ENCODE measurements around the gene SPOCK1.
"Not testable (repeated sequence)": the region's sequence is repeated elsewhere in the genome, so short reads cannot be mapped to it uniquely, and the experiment has no call there.

Gene SPOCK1

DNA sequence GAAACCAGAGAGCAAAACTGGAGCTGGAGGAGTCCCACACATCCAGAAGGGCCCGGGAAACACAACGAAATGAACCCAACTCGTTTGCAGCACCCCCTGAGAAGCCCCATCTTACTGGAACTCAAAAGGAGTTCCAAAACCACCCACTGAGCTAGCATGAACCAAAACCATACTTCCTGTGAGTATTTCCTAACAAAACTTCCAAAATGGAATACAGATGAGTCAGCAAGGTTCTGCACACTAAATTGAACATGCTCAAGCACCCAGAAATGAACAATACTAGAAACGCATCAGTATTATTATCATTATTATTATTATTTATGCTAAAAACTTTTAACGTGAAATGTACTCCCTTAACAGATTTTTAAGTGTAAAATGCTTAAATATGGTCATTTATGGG, 8.0 kb upstream of the SPOCK1 start:
- Histone ChIP-seq H3K4me3 (ENCODE audit: insufficient read depth, low read depth, low read length, poor library complexity, severe bottlenecking) (no peak overlapping the region), H3K27me3 (replicated peaks; ENCODE audit: control insufficient read depth, insufficient read depth, low read length, poor library complexity, severe bottlenecking) (no peaks in the 10 kb centered on the region), H3K9me3 (ENCODE audit: control insufficient read depth, low read length) (no peaks in the 10 kb centered on the region), H3K4me1 (ENCODE audit: control insufficient read depth, insufficient read depth, low read length, poor library complexity, severe bottlenecking) (no peaks in the 10 kb centered on the region), H3K36me3 (ENCODE audit: control insufficient read depth, insufficient read depth, low read length) (no peaks in the 10 kb centered on the region), H3K27ac (ENCODE audit: insufficient read depth, low read length, poor library complexity, severe bottlenecking) (no peak overlapping the region)
- no peak for DNase-seq

DNA sequence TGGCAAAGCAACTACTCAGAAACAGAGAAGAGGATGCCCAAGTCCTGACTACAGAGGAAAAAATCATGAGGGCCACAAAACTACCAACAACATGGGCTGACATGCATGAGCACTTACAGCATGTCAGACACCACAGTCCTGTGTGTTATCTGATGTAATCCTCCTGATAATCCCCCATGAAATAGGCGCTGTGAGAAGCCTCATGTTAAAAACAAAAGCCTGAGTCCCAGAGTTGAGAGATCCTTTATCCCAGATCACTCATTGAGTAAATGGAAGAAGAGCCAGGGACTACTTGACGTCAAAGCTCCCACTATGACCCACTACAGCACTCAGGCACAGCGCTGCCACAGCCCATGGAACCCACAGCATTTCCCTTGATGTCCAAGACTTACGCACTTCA, 7.2 kb upstream of the SPOCK1 start:
- no peaks in the 10 kb centered on the region for H3K27me3 ChIP-seq (replicated peaks; ENCODE audit: control insufficient read depth, insufficient read depth, low read length, poor library complexity, severe bottlenecking)
- no peaks in the 10 kb centered on the region for H3K36me3 ChIP-seq (ENCODE audit: control insufficient read depth, insufficient read depth, low read length)
- H3K4me1 ChIP-seq (ENCODE audit: control insufficient read depth, insufficient read depth, low read length, poor library complexity, severe bottlenecking) = no peaks in the 10 kb centered on the region
- no peak overlapping the region for H3K4me3 ChIP-seq (ENCODE audit: insufficient read depth, low read depth, low read length, poor library complexity, severe bottlenecking)
- no peaks in the 10 kb centered on the region for H3K9me3 ChIP-seq (ENCODE audit: control insufficient read depth, low read length)
- DNase-seq = no peak
- H3K27ac ChIP-seq (ENCODE audit: insufficient read depth, low read length, poor library complexity, severe bottlenecking) = no peak overlapping the region

DNA sequence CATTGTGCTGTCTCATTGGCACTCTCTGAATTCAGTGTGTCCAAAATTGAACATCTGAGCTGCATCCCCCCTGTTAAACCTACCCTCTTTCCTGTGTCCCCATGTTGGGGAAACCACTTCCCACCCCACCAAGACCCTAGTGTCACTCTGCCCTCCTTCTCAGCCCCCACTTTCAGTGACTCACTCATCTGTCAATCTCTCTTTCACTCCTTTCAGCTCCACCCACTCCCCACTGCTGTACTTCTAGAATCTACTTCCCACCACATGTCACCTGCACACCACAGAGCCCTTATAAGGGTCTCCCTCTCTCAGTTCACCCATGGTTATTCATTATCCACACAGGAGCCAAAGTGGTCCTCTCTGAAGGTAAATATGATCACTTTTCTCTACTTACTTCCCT, 5.8 kb upstream of the SPOCK1 start:
- no peaks in the 10 kb centered on the region for H3K9me3 ChIP-seq (ENCODE audit: control insufficient read depth, low read length)
- H3K27ac ChIP-seq (ENCODE audit: insufficient read depth, low read length, poor library complexity, severe bottlenecking) = no peak overlapping the region
- no peak overlapping the region for H3K4me3 ChIP-seq (ENCODE audit: insufficient read depth, low read depth, low read length, poor library complexity, severe bottlenecking)
- DNase-seq = no peak
- H3K27me3 ChIP-seq (replicated peaks; ENCODE audit: control insufficient read depth, insufficient read depth, low read length, poor library complexity, severe bottlenecking) = no peaks in the 10 kb centered on the region
- no peaks in the 10 kb centered on the region for H3K4me1 ChIP-seq (ENCODE audit: control insufficient read depth, insufficient read depth, low read length, poor library complexity, severe bottlenecking)
- H3K36me3 ChIP-seq (ENCODE audit: control insufficient read depth, insufficient read depth, low read length) = no peaks in the 10 kb centered on the region

DNA sequence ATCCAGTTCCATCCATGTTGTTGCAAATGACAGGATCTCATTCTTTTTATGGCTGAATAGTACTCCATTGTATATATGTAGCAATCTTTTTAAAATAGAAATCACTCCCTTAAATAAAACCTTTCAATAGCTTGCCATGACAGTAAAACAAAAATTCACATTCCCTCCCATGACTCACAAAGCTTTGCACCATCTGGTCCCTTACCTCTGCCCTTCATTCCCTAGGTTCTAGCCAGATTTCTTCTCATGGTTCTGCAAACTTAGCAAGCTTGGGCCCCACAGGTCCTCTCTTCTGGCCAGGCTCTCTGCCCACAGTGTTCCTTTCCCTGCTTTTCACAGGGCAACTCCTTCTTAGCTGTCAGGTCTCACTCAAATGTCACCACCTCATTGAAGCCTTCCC, 4.3 kb upstream of the SPOCK1 start:
- no peaks in the 10 kb centered on the region for H3K9me3 ChIP-seq (ENCODE audit: control insufficient read depth, low read length)
- no peak overlapping the region for H3K4me3 ChIP-seq (ENCODE audit: insufficient read depth, low read depth, low read length, poor library complexity, severe bottlenecking)
- H3K4me1 ChIP-seq (ENCODE audit: control insufficient read depth, insufficient read depth, low read length, poor library complexity, severe bottlenecking) = no peaks in the 10 kb centered on the region
- peaks cover 5% of the 10 kb centered on the region for H3K27me3 ChIP-seq (replicated peaks; ENCODE audit: control insufficient read depth, insufficient read depth, low read length, poor library complexity, severe bottlenecking)
- no peak overlapping the region for H3K27ac ChIP-seq (ENCODE audit: insufficient read depth, low read length, poor library complexity, severe bottlenecking)
- no peak for DNase-seq
- no peaks in the 10 kb centered on the region for H3K36me3 ChIP-seq (ENCODE audit: control insufficient read depth, insufficient read depth, low read length)

DNA sequence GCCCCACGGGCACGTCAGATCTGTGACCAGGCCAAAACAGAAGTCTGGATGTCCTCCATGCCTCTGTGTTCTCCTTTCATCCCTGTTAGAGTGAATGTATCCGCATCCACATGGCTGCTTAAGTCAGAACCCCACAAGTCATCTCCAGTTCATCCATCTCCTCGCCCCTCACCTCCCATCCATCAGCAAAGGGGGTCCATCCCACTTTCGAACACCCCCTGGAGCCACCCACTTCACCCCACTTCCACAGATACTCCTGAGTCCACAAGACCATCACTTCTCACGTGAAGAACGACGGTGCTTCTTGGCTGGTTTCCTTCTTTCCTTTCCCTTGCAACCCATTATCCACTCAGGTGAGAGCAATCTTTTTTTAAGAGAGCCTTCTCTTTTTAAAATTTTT, 3.5 kb upstream of the SPOCK1 start:
- no peak overlapping the region for H3K4me3 ChIP-seq (ENCODE audit: insufficient read depth, low read depth, low read length, poor library complexity, severe bottlenecking)
- H3K27ac ChIP-seq (ENCODE audit: insufficient read depth, low read length, poor library complexity, severe bottlenecking) = no peak overlapping the region
- H3K4me1 ChIP-seq (ENCODE audit: control insufficient read depth, insufficient read depth, low read length, poor library complexity, severe bottlenecking) = no peaks in the 10 kb centered on the region
- DNase-seq = no peak
- peaks cover 5% of the 10 kb centered on the region for H3K27me3 ChIP-seq (replicated peaks; ENCODE audit: control insufficient read depth, insufficient read depth, low read length, poor library complexity, severe bottlenecking)
- H3K9me3 ChIP-seq (ENCODE audit: control insufficient read depth, low read length) = no peaks in the 10 kb centered on the region
- H3K36me3 ChIP-seq (ENCODE audit: control insufficient read depth, insufficient read depth, low read length) = no peaks in the 10 kb centered on the region

DNA sequence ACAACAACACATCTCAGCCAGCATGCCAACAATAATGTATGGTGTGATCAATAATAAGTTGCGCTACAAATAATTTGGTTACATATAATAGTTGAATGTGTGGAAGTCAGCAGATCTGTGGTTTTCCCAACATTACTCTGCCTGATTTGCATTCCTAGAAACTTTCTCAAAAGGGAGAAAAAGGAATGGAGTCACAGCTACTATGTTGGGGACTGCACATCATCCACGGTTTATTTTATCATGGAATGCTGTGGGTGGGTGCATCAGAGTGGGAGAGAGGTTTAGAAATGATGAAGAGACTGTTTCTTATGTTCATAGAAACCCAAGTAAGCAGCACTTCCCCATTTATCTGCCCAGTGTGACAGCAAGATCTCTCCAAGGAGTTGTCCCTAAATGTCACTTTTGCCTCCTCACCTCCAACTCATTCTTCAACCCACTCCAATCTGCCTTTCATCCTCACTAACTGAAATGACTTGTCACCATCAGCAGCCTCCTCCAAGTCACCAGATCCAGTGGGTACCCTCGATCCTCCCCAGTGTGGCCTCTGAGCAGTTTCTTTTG, 2.8 kb upstream of the SPOCK1 start:
- no peak overlapping the region for H3K4me3 ChIP-seq (ENCODE audit: insufficient read depth, low read depth, low read length, poor library complexity, severe bottlenecking)
- no peak overlapping the region for H3K27ac ChIP-seq (ENCODE audit: insufficient read depth, low read length, poor library complexity, severe bottlenecking)
- H3K36me3 ChIP-seq (ENCODE audit: control insufficient read depth, insufficient read depth, low read length) = no peaks in the 10 kb centered on the region
- no peaks in the 10 kb centered on the region for H3K4me1 ChIP-seq (ENCODE audit: control insufficient read depth, insufficient read depth, low read length, poor library complexity, severe bottlenecking)
- H3K27me3 ChIP-seq (replicated peaks; ENCODE audit: control insufficient read depth, insufficient read depth, low read length, poor library complexity, severe bottlenecking) = peaks cover 5% of the 10 kb centered on the region
- no peak for DNase-seq
- H3K9me3 ChIP-seq (ENCODE audit: control insufficient read depth, low read length) = no peaks in the 10 kb centered on the region

DNA sequence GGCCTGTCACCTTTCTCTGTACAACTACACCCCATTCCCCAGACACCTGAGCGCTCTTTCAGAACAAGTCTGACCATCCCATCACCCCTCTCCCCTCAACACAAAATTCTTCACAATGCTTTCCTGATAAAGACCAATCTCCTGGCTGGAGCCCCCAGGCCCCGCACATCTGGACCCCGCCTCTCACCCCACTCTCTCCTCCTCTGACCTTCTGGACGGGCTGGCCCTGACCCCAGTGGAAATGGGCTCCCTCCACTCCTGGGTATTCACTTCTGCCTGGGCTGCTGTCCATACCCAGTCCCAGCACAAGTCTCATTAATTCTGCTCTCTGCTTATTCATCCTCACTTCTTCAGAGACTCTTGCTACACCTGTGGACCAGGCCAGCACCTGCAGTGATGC, 2.1 kb upstream of the SPOCK1 start:
- Histone ChIP-seq H3K27me3 (replicated peaks; ENCODE audit: control insufficient read depth, insufficient read depth, low read length, poor library complexity, severe bottlenecking) (peaks cover 5% of the 10 kb centered on the region), H3K4me1 (ENCODE audit: control insufficient read depth, insufficient read depth, low read length, poor library complexity, severe bottlenecking) (no peaks in the 10 kb centered on the region), H3K9me3 (ENCODE audit: control insufficient read depth, low read length) (no peaks in the 10 kb centered on the region), H3K27ac (ENCODE audit: insufficient read depth, low read length, poor library complexity, severe bottlenecking) (no peak overlapping the region), H3K4me3 (ENCODE audit: insufficient read depth, low read depth, low read length, poor library complexity, severe bottlenecking) (no peak overlapping the region), H3K36me3 (ENCODE audit: control insufficient read depth, insufficient read depth, low read length) (no peaks in the 10 kb centered on the region)
- no peak for DNase-seq

DNA sequence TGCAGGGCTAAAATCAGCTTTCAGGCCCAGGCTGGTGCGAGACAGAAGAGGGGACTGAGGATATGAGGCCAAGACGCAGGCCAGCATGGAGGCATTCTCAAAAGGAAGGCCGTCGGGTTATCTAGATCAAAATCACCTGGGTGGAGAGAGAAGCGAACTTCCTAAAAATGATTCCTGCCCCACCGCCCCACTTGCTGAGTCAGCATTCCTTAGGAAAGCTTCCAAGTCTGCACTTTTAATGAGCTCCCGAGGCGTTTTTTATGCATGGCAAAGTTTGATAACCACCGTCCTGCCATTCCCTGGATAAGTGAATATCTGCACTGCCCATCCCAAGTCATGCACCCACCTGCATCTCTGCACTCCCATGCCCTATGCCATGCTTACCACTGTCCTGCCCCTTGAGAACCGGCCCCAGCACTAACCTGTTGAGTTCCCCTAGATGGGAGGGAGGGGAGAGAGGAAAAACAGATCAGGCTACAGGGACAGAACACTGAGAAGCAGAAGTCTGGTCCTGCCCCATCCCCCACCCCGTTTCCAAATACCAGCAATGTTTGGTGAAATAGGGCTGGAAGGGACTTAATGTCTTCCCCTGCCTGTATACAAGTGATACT, 1.6 kb upstream of the SPOCK1 start:
- no peaks in the 10 kb centered on the region for H3K36me3 ChIP-seq (ENCODE audit: control insufficient read depth, insufficient read depth, low read length)
- H3K4me1 ChIP-seq (ENCODE audit: control insufficient read depth, insufficient read depth, low read length, poor library complexity, severe bottlenecking) = no peaks in the 10 kb centered on the region
- H3K27me3 ChIP-seq (replicated peaks; ENCODE audit: control insufficient read depth, insufficient read depth, low read length, poor library complexity, severe bottlenecking) = peaks cover 5% of the 10 kb centered on the region
- H3K9me3 ChIP-seq (ENCODE audit: control insufficient read depth, low read length) = no peaks in the 10 kb centered on the region
- H3K27ac ChIP-seq (ENCODE audit: insufficient read depth, low read length, poor library complexity, severe bottlenecking) = no peak overlapping the region
- no peak for DNase-seq
- no peak overlapping the region for H3K4me3 ChIP-seq (ENCODE audit: insufficient read depth, low read depth, low read length, poor library complexity, severe bottlenecking)

DNA sequence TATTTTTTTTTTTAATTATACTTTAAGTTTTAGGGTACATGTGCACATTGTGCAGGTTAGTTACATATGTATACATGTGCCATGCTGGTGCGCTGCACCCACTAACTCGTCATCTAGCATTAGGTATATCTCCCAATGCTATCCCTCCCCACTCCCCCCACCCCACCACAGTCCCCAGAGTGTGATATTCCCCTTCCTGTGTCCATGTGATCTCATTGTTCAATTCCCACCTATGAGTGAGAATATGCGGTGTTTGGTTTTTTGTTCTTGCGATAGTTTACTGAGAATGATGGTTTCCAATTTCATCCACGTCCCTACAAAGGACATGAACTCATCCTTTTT, 351 bp upstream of the SPOCK1 start:
- not testable (repeated sequence) for H3K4me1 ChIP-seq (ENCODE audit: control insufficient read depth, insufficient read depth, low read length, poor library complexity, severe bottlenecking); DNase-seq; H3K36me3 ChIP-seq (ENCODE audit: control insufficient read depth, insufficient read depth, low read length); H3K9me3 ChIP-seq (ENCODE audit: control insufficient read depth, low read length); H3K27me3 ChIP-seq (replicated peaks; ENCODE audit: control insufficient read depth, insufficient read depth, low read length, poor library complexity, severe bottlenecking); H3K4me3 ChIP-seq (ENCODE audit: insufficient read depth, low read depth, low read length, poor library complexity, severe bottlenecking); H3K27ac ChIP-seq (ENCODE audit: insufficient read depth, low read length, poor library complexity, severe bottlenecking)

DNA sequence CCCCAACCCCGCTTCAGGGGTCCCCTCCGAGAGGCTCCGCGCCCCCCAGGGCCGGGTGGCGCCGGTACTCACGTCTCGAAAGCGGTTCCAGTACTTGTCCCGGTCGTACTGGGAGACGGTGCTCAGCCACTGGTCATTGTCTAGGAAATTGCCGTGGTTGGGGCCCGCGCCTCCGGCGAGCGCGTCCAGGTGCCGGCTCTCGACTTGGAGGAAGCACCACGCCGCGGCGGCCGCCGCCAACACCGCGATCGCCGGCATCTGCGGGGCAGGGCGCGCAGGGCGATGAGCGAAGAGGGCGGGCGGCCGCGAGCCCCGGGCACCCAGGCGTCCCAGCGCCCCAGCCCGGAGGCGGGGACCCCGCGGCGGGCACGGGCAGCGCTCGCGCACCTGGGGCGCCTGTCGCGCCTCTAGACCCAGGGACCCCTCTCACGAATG, 808 bp downstream of the SPOCK1 start:
- H3K36me3 ChIP-seq (ENCODE audit: control insufficient read depth, insufficient read depth, low read length) = no peaks in the 10 kb centered on the region
- H3K9me3 ChIP-seq (ENCODE audit: control insufficient read depth, low read length) = no peaks in the 10 kb centered on the region
- H3K4me1 ChIP-seq (ENCODE audit: control insufficient read depth, insufficient read depth, low read length, poor library complexity, severe bottlenecking) = no peaks in the 10 kb centered on the region
- H3K4me3 ChIP-seq (ENCODE audit: insufficient read depth, low read depth, low read length, poor library complexity, severe bottlenecking) = no peak overlapping the region
- DNase-seq = no peak
- H3K27ac ChIP-seq (ENCODE audit: insufficient read depth, low read length, poor library complexity, severe bottlenecking) = no peak overlapping the region
- H3K27me3 ChIP-seq (replicated peaks; ENCODE audit: control insufficient read depth, insufficient read depth, low read length, poor library complexity, severe bottlenecking) = peaks cover 5% of the 10 kb centered on the region
